Measurements from ENCODE around the gene HOXB8. TPM values are rescaled to one million over a fixed set of nuclear protein-coding genes. Genes with fewer than 3 reads are reported as not detected.

The HOXB8 gene
- total RNA-seq, 1 experiment from 2014 or later: not detected

- no TSS peak for BruUV-seq (replicated peaks)
- no peak overlapping the region for H3K9ac ChIP-seq (ENCODE audit: low read length)
- H3K4me3 ChIP-seq (ENCODE audit: low read length): no peak overlapping the region
- intact Hi-C loops (cut with micrococcal nuclease): no loop called here
- H3K9me2 ChIP-seq (replicated peaks; ENCODE audit: low read length): no peaks in the 10 kb centered on the region
- no peak overlapping the region for H3K4me2 ChIP-seq (ENCODE audit: low read length)
- H4K20me1 ChIP-seq (ENCODE audit: low read length): no peaks in the 10 kb centered on the region
- no peaks in the 10 kb centered on the region for H3K36me3 ChIP-seq (ENCODE audit: low read depth, low read length)
- no peak for DNase-seq
- CTCF ChIA-PET: interaction anchor here (0.7 kb wide), 1 partner anchor 326 kb away, joined by 4 read pairs; no protein-coding TSS in a partner anchor
- no peak for ATAC-seq
- POLR2A ChIA-PET (ENCODE audit: unreplicated experiment): no interaction called here
- H3K27me3 ChIP-seq (ENCODE audit: low read length): no peaks in the 10 kb centered on the region
- H3K27ac ChIP-seq (ENCODE audit: low read length): no peak overlapping the region
- TF ChIP-seq CTCF (conservative IDR thresholded peaks at IDR 0.05; ENCODE audit: low read depth, low read length): no peak
- no peaks in the 10 kb centered on the region for H3K79me2 ChIP-seq (ENCODE audit: low read length)
- no peak overlapping the region for H2AFZ ChIP-seq (ENCODE audit: low read length)
- peaks cover 14% of the 10 kb centered on the region for H3K4me1 ChIP-seq (ENCODE audit: insufficient read depth, low read length)
- H3K9me3 ChIP-seq (ENCODE audit: low read length): no peaks in the 10 kb centered on the region
- no peaks in the 10 kb centered on the region for H3F3A ChIP-seq (ENCODE audit: low read length, unreplicated experiment)
These were observed 24.4 kb downstream of the HOXB8 start for GRCh38 chr17:48590607-48591161.

GRCh38 chr17:48589831-48590606 is 25.1 kb downstream of the HOXB8 start, which contains the start of gene HOXB3:
TSS of gene HOXB3 (minus strand) at chr17:48590241. CDS start at chr17:48552474, 37,767 bp downstream.
- no TSS peak for BruUV-seq (replicated peaks)
- Histone ChIP-seq H3K27me3 (ENCODE audit: low read length) (no peaks in the 10 kb centered on the region), H3K27ac (ENCODE audit: low read length) (no peak within 1 kb of the TSS), H3K4me2 (ENCODE audit: low read length) (no peak within 1 kb of the TSS), H3K36me3 (ENCODE audit: low read depth, low read length) (no peaks in the 10 kb centered on the region), H3K9me3 (ENCODE audit: low read length) (no peaks in the 10 kb centered on the region), H3K9ac (ENCODE audit: low read length) (no peak within 1 kb of the TSS), H3F3A (ENCODE audit: low read length, unreplicated experiment) (no peaks in the 10 kb centered on the region), H3K9me2 (replicated peaks; ENCODE audit: low read length) (no peaks in the 10 kb centered on the region), H3K4me1 (ENCODE audit: insufficient read depth, low read length) (peaks cover 14% of the 10 kb centered on the region), H2AFZ (ENCODE audit: low read length) (no peak within 1 kb of the TSS), H3K4me3 (ENCODE audit: low read length) (no peak within 1 kb of the TSS), H3K79me2 (ENCODE audit: low read length) (no peaks in the 10 kb centered on the region), H4K20me1 (ENCODE audit: low read length) (no peaks in the 10 kb centered on the region)
- POLR2A ChIA-PET (ENCODE audit: unreplicated experiment): no interaction called here
- ATAC-seq: no peak
- intact Hi-C loops (cut with micrococcal nuclease): no loop called here
- no peak for DNase-seq
- CTCF ChIA-PET: no interaction called here
- TF ChIP-seq EZH2phosphoT487 (IDR thresholded peaks at IDR 0.05; ENCODE audit: borderline replicate concordance, low read length) (no peak), EZH2 (IDR thresholded peaks at IDR 0.05; ENCODE audit: low read length, unreplicated experiment) (no peak), CTCF (conservative IDR thresholded peaks at IDR 0.05; ENCODE audit: low read depth, low read length) (no peak)

Measured in PC-3 (cell line).